ENCODE results near the gene GNAS-AS1.

Gene GNAS-AS1

GRCh38 chr20:58855506-58856389 is 5.0 kb upstream of the GNAS-AS1 start:
- DNase-seq, result no peak

GRCh38 chr20:58854638-58855471 is 4.2 kb upstream of the GNAS-AS1 start:
- DNase-seq, result no peak

DNA sequence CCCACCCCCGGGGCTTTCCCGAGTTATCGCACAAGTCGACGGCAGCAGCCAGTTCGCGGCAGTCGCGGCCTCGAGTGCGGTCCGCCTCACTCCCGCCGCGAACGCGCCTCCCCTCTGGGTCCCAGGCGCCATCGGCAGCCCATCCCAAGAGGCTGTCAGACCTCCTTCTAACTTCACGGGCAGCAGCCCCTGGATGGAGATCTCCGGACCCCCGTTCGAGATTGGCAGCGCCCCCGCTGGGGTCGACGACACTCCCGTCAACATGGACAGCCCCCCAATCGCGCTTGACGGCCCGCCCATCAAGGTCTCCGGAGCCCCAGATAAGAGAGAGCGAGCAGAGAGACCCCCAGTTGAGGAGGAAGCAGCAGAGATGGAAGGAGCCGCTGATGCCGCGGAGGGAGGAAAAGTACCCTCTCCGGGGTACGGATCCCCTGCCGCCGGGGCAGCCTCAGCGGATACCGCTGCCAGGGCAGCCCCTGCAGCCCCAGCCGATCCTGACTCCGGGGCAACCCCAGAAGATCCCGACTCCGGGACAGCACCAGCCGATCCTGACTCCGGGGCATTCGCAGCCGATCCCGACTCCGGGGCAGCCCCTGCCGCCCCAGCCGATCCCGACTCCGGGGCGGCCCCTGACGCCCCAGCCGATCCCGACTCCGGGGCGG is 3.4 kb upstream of the GNAS-AS1 start:
- no peak for DNase-seq

DNA sequence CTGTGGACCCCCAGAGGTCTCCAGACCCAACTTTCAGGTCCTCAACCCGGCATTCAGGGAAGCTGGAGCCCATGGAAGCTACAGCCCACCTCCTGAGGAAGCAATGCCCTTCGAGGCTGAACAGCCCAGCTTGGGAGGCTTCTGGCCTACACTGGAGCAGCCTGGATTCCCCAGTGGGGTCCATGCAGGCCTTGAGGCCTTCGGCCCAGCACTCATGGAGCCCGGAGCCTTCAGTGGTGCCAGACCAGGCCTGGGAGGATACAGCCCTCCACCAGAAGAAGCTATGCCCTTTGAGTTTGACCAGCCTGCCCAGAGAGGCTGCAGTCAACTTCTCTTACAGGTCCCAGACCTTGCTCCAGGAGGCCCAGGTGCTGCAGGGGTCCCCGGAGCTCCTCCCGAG is 2.8 kb upstream of the GNAS-AS1 start:
- no peak for DNase-seq

GRCh38 chr20:58852543-58853271 is 2.0 kb upstream of the GNAS-AS1 start, which contains the start of gene GNAS:
Gene GNAS (plus strand): TSS chr20:58852716.
- DNase-seq, result peak; percentile 73

DNA sequence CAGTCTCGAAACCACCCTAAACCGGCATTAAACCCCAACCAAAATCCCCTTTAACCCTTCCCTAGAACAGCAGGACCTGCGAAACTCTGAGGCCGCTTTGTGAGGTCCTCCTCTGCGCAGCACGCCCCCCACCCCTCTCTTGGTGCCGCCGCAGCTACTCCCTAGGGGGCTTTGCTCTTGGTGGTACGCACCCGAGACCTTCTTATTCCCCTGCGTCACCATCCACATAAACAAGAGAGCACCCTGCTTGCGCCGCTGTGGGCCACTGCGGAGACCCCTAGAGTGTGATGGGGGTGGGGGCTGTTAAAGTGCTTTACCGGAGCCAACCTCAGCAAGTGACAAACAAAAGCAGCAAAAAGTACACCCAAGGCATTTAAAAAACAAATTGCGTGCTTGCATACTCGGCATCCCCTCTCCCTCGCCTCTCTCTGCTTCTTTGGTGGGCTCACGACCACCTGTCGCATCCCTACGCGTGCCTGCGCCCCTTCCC is 1.3 kb upstream of the GNAS-AS1 start:
- no peak for DNase-seq

GRCh38 chr20:58851221-58851968 is 693 bp upstream of the GNAS-AS1 start:
- no peak for DNase-seq

DNA sequence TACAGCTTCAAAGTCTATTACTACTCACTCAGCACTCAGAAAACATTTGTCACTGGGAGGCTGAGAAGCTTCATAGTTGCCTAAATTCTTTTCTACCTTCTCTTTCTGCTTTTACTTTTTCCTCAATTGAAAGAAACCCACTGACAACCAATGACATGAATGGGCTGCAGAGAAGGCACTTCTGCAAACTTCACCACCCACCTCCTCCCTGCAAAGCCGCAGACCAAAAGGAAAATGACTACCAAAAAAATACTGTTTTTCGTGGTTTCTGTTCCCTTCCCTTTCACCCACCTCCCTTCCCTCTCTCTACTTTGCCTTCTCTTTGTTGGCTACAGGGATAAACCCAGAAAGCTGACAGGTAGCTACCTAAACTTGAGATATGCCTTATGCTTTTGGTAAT is 3.2 kb downstream of the GNAS-AS1 start:
- peak; percentile 35 for DNase-seq

- no peak for DNase-seq
Measured at GRCh38 chr20:58845706-58846105, 5.0 kb downstream of the GNAS-AS1 start.

- DNase-seq, result no peak
Measured at GRCh38 chr20:58843128-58843556, 7.6 kb downstream of the GNAS-AS1 start.

DNA sequence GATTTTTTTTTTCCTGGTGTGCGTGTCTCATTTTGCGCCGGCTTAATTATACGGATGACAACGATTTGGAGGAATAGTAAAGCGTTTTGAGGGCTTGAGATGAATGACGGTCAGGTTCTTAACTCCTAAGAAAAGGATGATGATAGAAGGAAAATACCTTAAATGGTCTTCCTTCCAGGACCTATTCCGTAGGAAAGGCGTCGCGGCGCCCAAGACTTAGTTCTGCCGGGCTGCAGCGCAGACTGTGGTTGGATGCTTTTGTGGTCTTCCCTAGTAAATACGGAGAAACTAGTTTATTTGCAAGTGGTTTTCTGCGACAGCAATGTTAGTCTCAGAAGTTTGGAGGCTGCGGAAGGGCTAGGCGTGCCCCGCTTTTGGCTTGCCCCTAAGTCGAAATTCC is 8.4 kb downstream of the GNAS-AS1 start:
- DNase-seq, result no peak

- DNase-seq, result no peak
Measured at GRCh38 chr20:58841539-58842264, 9.0 kb downstream of the GNAS-AS1 start.

DNA sequence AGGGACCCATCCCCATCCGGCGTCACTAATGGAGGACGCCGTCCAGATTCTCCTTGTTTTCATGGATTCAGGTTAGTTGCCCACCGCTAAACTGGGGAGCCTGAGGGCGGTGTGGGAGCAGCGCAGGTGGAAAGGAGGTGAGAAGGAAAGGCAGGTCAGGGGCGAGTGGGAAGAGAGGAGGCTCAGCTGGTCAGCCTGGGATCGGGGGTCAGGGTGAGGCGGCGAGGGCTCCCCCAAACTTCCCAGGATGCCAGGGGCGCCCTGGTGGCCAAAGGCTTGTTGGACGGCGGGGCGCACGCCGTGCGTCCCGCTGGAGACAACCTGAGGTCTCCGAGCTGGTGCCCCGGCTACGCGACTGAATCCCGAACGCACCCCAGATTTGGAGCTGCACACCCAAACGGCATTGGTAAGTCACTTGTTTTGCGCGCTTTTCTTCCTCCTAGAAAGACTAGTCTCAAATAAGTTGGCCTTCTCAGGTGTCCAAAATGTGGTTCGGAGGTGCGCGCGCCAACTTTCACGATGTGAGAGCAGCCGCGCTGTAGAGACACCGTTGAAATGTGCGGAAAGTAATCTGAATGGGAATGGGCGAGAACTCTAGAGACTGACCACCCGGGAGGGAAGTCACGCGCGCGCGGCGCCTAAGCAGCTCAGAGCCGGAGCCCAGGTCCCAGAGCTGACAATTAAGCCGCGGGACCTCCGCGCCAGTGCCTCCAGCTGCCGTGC is 9.7 kb downstream of the GNAS-AS1 start:
- no peak for DNase-seq

DNA sequence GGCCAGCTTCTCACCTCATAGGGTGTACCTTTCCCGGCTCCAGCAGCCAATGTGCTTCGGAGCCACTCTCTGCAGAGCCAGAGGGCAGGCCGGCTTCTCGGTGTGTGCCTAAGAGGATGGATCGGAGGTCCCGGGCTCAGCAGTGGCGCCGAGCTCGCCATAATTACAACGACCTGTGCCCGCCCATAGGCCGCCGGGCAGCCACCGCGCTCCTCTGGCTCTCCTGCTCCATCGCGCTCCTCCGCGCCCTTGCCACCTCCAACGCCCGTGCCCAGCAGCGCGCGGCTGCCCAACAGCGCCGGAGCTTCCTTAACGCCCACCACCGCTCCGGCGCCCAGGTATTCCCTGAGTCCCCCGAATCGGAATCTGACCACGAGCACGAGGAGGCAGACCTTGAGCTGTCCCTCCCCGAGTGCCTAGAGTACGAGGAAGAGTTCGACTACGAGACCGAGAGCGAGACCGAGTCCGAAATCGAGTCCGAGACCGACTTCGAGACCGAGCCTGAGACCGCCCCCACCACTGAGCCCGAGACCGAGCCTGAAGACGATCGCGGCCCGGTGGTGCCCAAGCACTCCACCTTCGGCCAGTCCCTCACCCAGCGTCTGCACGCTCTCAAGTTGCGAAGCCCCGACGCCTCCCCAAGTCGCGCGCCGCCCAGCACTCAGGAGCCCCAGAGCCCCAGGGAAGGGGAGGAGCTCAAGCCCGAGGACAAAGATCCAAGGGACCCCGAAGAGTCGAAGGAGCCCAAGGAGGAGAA is 10.5 kb downstream of the GNAS-AS1 start:
- DNase-seq, result no peak

- peak; percentile 32 for DNase-seq
Measured at GRCh38 chr20:58839474-58839874, 11.2 kb downstream of the GNAS-AS1 start.

GRCh38 chr20:58838174-58838573 is 12.5 kb downstream of the GNAS-AS1 start:
- no peak for DNase-seq

DNA sequence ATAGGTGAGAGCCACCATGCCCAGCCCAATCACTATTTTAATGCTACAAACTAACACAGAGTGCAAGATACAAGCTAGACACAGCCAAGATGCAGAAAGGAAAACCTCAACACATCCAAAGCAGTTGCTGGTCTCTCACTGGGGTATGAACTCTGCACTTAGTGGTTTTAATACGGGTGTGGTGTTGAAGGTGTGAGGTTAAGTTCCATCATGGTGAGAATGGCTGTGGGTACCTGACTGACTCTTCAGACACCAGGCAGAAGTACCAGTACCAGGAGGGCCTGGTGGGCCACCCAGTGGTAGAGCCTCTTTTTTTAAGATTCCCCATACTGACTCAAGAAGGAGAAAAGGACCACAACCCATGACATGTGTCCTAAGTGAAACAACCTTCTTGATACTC is 13.0 kb downstream of the GNAS-AS1 start:
- no peak for DNase-seq

GRCh38 chr20:58836616-58837204 is 14.0 kb downstream of the GNAS-AS1 start:
- no peak for DNase-seq

GRCh38 chr20:58835231-58835630 is 15.5 kb downstream of the GNAS-AS1 start:
- DNase-seq, result no peak
